GM12874 (cell line): ENCODE data around the gene SLC22A4.

Experiments
- CTCF ChIP-seq: IDR thresholded peaks from 2 replicates; pipeline ENCODE4 v1.5.1; 2011; ENCODE audit warnings: low read depth, mild to moderate bottlenecking, control low read depth, low read length, moderate library complexity; ENCODE audit not compliant: insufficient read depth

Gene SLC22A4

GRCh38 chr5:132388244-132389050, 94.3 kb downstream of the SLC22A4 start:
- TF ChIP-seq CTCF: no peak

GRCh38 chr5:132389051-132389331, 94.8 kb downstream of the SLC22A4 start:
- no peak for TF ChIP-seq CTCF

GRCh38 chr5:132389585-132390286, 95.5 kb downstream of the SLC22A4 start:
- TF ChIP-seq CTCF: no peak

GRCh38 chr5:132391247-132391646, 97.1 kb downstream of the SLC22A4 start:
- no peak for TF ChIP-seq CTCF

- no peak for TF ChIP-seq CTCF
These were observed 97.7 kb downstream of the SLC22A4 start for GRCh38 chr5:132391870-132392269.

GRCh38 chr5:132392411-132392810, 98.2 kb downstream of the SLC22A4 start:
- no peak for TF ChIP-seq CTCF

GRCh38 chr5:132392978-132393825, 99.0 kb downstream of the SLC22A4 start:
- TF ChIP-seq CTCF: no peak
